HG03095 (cell line): ENCODE measurements around the gene CYP2S1.
"Not testable (repeated sequence)": the region's sequence is repeated elsewhere in the genome, so short reads cannot be mapped to it uniquely, and the experiment has no call there.

Source experiments
- ATAC-seq: cut with Tn5 transposase; IDR thresholded peaks from one replicate; pipeline ENCODE4 v1.9.1; 2021; ENCODE audit warnings: moderate library complexity; ENCODE audit not compliant: unreplicated experiment

The CYP2S1 gene

DNA sequence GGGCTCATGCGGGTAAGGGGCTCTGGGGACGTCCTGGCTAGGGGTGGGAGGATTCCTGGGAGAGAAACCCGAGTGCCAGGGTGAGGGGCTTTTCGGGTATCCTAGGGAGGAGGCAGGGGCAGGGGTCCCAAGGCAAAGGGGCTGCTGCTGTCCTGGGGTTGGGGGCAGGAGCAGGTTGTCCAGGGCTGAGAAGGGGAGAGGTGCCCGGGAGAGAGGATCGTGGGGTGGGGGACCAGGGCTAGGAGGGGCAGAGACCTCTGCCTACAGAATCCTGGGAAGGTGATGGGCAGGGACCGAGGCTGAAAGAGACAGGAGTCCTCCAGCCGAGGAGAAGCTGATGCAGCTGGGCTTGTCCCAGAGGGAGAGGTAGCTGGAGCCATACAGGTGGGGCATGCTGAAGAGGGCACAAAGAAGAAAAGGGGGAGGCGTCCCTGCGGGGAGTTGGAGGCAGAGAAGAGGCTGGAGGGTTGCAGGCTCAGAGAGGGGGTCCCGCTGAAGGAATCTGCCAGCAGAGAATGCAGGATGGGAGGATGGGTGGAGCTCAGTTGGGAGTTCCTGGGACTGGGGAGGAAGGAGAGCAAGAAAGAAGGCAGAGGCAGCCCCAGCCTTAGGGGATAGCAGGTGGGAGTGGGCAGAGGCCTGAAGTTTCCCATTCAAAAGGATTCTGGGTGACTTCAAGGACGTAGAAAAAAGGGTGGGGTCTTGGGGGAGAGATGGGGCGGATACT lies 574 bp downstream of the CYP2S1 start:
- no peak for ATAC-seq

DNA sequence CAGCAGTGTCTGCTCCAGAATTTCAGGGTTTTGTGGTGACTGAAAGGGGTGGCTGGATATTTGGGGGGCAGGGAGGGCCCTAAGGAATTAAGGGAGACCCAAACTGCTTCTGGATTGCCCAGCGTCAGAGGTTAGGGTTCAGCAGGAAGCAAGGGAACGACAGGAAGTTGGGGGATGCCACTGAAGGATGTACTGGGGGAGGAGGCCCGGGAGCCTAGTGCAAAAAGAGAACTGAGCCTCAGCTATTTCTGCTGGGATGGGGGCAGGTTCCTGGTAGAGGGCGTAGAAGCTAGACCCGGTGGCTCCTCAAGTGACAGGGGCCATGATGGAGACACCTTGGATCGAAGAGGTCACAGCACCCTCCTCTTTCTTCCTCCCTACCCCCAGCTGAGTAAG lies 1.1 kb downstream of the CYP2S1 start:
- no peak for ATAC-seq

- ATAC-seq = no peak
Observed at GRCh38 chr19:41195675-41196497, 2.9 kb downstream of the CYP2S1 start.

- ATAC-seq = no peak
Observed at GRCh38 chr19:41198559-41198958, 5.5 kb downstream of the CYP2S1 start.

GRCh38 chr19:41203371-41203770 lies 10.4 kb downstream of the CYP2S1 start:
- no peak for ATAC-seq

GRCh38 chr19:41204338-41204737 lies 11.3 kb downstream of the CYP2S1 start:
- not testable (repeated sequence) for ATAC-seq

DNA sequence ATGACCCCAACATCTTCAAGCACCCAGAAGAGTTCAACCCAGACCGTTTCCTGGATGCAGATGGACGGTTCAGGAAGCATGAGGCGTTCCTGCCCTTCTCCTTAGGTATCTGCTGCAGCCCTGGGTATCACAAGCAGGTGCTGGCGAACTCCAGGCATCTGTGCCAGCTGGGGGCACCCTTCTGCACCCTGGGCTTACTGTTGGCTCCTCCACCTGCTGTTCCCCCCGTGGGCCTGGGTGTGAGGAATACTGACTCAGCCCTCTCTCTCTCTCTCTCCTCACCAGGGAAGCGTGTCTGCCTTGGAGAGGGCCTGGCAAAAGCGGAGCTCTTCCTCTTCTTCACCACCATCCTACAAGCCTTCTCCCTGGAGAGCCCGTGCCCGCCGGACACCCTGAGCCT lies 13.0 kb downstream of the CYP2S1 start:
- no peak for ATAC-seq

GRCh38 chr19:41206456-41206855 lies 13.4 kb downstream of the CYP2S1 start:
- no peak for ATAC-seq

- no peak for ATAC-seq
Observed at GRCh38 chr19:41206926-41207750, 14.1 kb downstream of the CYP2S1 start.

- no peak for ATAC-seq
Observed at GRCh38 chr19:41214161-41214560, 21.1 kb downstream of the CYP2S1 start.

DNA sequence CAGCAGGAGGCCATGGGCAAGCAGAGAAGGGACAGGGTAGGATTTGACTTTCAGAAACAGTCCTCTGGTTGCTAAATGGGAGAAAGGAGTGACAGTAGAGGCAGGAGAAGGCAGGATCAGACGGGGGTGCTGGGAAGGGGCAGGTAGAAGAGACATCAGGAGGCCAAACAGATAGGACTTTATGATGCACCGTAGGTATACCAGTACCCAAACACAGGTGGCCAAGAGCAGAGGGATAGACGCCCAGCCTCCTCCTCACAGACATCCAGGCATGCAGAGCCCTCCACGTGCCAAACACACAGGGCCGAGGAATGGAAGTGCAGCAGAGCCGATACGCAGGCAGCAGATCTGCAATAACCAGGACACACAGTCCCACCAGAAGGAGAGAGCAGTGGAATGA lies 24.7 kb downstream of the CYP2S1 start:
- ATAC-seq = no peak

GRCh38 chr19:41218249-41218614 lies 25.2 kb downstream of the CYP2S1 start:
- ATAC-seq = no peak

- no peak for ATAC-seq
Observed at GRCh38 chr19:41218615-41219507, 25.8 kb downstream of the CYP2S1 start, which contains the start of gene AXL. TSS of gene AXL (plus strand) at chr19:41219223. CDS start at chr19:41219393, 170 bp downstream.

DNA sequence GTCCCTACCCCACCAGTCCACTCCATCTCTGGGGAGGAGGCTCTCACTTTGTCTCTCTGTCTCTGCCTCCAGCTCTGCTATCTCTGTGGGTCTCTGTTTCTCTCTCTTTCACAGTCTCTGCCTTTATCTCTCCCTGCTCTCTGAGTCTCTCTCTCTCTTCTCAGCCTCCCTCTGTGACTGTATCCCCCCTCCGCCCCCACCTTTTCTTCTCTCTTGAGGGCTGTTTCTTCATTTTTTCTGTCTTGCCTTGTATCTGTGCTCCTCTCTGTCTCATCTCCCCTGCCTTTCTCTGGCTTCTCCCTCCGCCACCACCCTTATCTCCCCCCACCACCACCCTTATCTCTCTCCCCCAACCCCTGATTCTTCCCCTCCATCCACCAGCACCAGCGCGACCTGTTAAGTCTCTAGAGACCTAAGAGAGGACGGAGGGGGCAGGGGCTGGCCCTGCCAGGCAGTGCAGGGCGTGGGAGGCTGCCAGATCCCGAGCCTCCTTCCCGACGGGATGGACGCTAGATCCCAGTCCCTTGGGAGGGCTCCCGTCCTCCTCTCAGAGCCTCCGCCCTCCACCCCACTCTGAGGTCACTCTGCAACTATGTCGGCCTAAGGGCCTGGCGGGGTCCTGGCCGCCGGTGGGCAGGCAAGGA lies 27.0 kb downstream of the CYP2S1 start:
- ATAC-seq = no peak

DNA sequence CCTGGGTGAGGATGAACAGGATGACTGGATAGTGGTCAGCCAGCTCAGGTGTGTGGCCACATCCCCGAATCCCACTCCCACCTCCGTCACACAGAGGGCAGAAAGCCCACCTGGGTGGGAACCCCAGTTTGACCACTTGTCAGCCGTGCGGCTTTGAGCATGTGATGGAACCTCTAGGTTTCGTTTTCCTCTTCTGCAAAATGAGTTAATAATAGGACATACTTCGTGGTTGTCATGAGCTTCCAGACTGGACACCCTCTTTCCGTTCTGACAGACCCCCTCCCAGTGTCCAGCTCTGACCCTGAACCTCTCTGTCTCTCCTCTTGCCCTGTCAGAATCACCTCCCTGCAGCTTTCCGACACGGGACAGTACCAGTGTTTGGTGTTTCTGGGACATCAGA lies 27.8 kb downstream of the CYP2S1 start:
- no peak for ATAC-seq

DNA sequence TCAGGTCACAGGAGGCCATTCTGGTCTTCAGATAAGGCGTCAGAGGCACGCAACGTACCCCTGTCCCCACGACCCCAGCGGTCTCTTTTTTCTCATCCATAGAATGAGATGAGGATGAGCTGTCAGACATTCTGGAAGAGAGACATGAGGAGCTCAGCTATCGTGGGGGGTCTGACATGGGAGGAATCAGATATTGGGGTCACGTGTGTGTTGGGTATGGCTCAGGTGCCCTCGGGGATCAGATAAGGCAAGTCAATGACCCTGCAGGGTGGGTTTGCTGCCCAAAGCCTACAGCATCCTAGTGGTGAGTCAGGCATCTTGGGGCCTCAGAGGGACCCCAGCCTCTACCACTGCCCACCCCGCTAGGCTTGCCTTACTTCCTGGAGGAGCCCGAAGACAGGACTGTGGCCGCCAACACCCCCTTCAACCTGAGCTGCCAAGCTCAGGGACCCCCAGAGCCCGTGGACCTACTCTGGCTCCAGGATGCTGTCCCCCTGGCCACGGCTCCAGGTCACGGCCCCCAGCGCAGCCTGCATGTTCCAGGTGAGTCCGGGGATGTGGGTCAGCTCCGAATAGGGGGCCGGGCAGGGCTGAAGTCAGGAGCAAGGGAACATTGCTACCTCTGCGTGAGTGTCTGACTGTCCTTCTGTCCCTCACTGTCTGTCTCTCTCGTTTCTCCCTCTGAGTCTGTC lies 28.6 kb downstream of the CYP2S1 start:
- ATAC-seq = no peak

DNA sequence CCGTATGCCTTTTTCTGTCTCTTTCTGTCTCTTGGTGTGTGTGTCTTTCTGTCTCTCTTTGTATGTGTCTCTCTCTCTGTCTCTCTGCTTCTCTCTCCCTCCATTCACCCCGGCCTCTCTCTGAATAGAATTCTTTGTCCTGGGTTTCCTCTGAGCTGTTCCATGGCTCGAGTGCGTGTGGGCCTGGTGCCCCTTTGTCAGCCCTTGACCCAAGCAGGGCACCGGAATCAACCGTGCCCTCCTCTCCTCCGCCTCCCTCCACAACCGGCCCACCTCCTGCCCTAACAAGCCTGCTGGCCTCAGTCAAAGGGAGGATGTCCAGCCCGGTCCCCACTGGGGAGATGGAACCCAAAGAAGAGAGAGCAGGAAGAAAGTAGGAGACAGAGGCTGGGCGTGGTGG lies 29.2 kb downstream of the CYP2S1 start:
- no peak for ATAC-seq

GRCh38 chr19:41223431-41224234 lies 30.6 kb downstream of the CYP2S1 start:
- no peak for ATAC-seq

DNA sequence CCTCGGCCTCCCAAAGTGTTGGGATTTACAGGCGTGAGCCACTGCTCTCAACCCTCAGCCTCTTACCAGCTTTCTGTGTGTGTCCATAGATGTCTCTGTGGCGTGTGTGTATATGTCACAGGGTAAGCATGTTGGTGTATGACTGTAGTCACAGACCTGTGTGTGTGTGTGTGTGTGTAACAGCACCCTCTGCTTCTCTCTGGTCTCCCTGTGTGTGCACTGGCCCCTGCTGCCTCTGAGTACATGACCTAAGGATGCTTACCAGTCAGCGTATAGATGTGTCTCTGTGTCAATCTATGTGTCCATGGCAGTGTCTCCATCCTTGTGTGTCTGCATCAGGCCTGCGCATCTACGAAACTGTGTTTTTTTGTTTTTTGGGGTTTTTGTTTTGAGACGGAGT lies 31.6 kb downstream of the CYP2S1 start:
- no peak for ATAC-seq
